BLaER1 treated with 17β-estradiol and CSF1 and Interleukin-3, amounts not matched to agents 10 nM and 100 nM (cell line): ENCODE data around the gene TMEM129.

Source experiments
- H3K27ac ChIP-seq, 11 experiments: shearing (Covaris generic); formaldehyde crosslinking; 2 replicates each; pipeline ENCODE4 v1.8.1; 2022
- H3K27me3 ChIP-seq, 11 experiments: shearing (Covaris generic); formaldehyde crosslinking; 2 replicates each; pipeline ENCODE4 v1.8.1; 2022
- H3K36me3 ChIP-seq, 11 experiments: shearing (Covaris generic); formaldehyde crosslinking; 2 replicates each; pipeline ENCODE4 v1.8.1; 2022
- H3K4me1 ChIP-seq, 10 experiments: shearing (Covaris generic); formaldehyde crosslinking; 2 replicates each; pipeline ENCODE4 v1.8.1; 2022
- H3K4me2 ChIP-seq, 11 experiments: shearing (Covaris generic); formaldehyde crosslinking; 2 replicates each; pipeline ENCODE4 v1.8.1; 2022
- H3K4me3 ChIP-seq, 10 experiments: shearing (Covaris generic); formaldehyde crosslinking; 2 replicates each; pipeline ENCODE4 v1.8.1; 2022
- H3K9ac ChIP-seq, 11 experiments: shearing (Covaris generic); formaldehyde crosslinking; 2 replicates each; pipeline ENCODE4 v1.8.1; 2022
- H3K9me3 ChIP-seq, 11 experiments: shearing (Covaris generic); formaldehyde crosslinking; replicated peaks in 1 of 11; 2 replicates each; pipeline ENCODE4 v1.8.1; 2022
- H4K20me1 ChIP-seq, 11 experiments: shearing (Covaris generic); formaldehyde crosslinking; 2 replicates each; pipeline ENCODE4 v1.8.1; 2022
- Cebpa-rat ChIP-seq, 11 experiments: shearing (Covaris generic); IDR thresholded peaks; 2 replicates each; pipeline ENCODE4 v1.8.1; 2022

Gene TMEM129, protein sequence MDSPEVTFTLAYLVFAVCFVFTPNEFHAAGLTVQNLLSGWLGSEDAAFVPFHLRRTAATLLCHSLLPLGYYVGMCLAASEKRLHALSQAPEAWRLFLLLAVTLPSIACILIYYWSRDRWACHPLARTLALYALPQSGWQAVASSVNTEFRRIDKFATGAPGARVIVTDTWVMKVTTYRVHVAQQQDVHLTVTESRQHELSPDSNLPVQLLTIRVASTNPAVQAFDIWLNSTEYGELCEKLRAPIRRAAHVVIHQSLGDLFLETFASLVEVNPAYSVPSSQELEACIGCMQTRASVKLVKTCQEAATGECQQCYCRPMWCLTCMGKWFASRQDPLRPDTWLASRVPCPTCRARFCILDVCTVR

DNA sequence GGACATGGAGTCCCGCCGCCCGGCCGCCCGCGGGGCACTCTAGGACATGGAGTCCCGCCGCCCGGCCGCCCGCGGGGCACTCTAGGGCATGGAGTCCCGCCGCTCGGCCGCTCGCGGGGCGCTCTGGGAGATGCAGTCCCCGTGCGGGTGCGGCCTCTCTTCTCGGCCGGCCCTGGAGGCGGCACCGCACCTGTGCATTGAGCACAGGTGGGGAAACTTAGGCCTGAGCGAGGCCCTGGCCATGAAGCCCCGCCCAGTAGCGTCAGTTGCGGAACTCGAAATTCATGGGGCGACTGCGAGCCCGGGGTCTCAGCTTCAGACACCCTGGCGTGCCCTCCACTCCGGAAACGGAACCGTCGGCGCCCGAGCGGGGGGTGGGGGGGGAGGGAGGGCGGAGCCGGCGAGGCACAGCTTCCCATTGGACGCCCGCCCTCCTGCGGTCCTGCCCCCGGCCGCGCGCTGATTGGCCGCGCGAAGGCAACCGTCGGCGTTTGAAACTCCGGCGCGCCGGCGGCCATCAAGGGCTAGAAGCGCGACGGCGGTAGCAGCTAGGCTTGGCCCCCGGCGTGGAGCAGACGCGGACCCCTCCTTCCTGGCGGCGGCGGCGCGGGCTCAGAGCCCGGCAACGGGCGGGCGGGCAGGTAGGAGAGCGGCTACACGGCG is at the start of gene TMEM129, which contains the start of gene TACC3:
Gene TMEM129 (minus strand): TSS at position 321 of the 663 bp plus-strand sequence. CDS start 486 bp downstream, outside the sequence.
Gene TACC3 (plus strand): TSS at position 519 of the 663 bp plus-strand sequence. CDS start 1,901 bp downstream, outside the sequence.
- no peak for TF ChIP-seq Cebpa-rat (IDR thresholded peaks at IDR 0.05)
- H3K9ac ChIP-seq, result peak within 1 kb of the TSS; percentile 86 to 100 (median 99)
- peaks cover 75 to 87% (median 83%) of the 10 kb centered on the region in 10 experiments for H3K4me1 ChIP-seq
- H3K9me3 ChIP-seq, result no peaks in the 10 kb centered on the region
- peaks cover 15 to 55% (median 45%) of the 10 kb centered on the region in 11 experiments; a peak in 21 of 22 replicates for H3K36me3 ChIP-seq
- peak within 1 kb of the TSS; percentile 87 to 100 (median 100) for H3K27ac ChIP-seq
- no peaks in the 10 kb centered on the region for H3K27me3 ChIP-seq
- peak within 1 kb of the TSS; percentile 66 to 90 (median 85) for H3K4me3 ChIP-seq
- peaks cover 27 to 85% (median 71%) of the 10 kb centered on the region in 11 experiments for H4K20me1 ChIP-seq
- peak within 1 kb of the TSS; percentile 98 to 100 (median 100) for H3K4me2 ChIP-seq

DNA sequence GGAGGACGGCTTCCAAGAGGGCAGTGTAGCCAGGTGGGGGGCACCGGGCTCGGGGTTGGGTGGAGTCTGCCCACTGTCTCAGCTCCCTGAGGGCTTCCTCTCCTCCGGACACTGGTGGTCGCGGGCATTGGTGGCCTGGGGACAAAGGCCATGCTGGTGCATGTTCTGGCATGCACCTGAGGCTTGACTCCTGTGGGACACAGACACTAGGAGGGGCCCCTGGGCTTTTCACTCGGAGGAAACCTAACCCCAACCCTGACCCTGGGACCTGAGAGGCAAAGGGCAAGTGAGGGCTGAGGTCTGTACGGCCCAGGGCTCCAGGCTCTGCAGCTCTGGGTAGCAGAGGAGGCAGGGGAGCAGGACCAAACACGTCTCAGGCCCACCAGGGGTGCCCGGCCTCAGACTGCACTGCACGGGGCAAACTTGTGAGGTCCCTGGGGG is 49.7 kb upstream of the TMEM129 start:
- Histone ChIP-seq H3K4me2 (peak overlapping the region; percentile 69 to 92 (median 84); a peak in 21 of 22 replicates), H3K9me3 (no peaks in the 10 kb centered on the region), H4K20me1 (peaks cover 0 to 57% (median 19%) of the 10 kb centered on the region in 11 experiments; a peak in 15 of 22 replicates), H3K9ac (peak overlapping the region in 3 of 11 experiments; percentile 32 to 49 (median 41); a peak in 1 of 22 replicates), H3K4me3 (no peak overlapping the region), H3K27ac (no peak overlapping the region), H3K4me1 (peaks cover 42 to 90% (median 88%) of the 10 kb centered on the region in 10 experiments), H3K27me3 (peaks cover 24 to 56% (median 43%) of the 10 kb centered on the region in 11 experiments; a peak in 20 of 22 replicates), H3K36me3 (no peaks in the 10 kb centered on the region)
- no peak for TF ChIP-seq Cebpa-rat (IDR thresholded peaks at IDR 0.05)

DNA sequence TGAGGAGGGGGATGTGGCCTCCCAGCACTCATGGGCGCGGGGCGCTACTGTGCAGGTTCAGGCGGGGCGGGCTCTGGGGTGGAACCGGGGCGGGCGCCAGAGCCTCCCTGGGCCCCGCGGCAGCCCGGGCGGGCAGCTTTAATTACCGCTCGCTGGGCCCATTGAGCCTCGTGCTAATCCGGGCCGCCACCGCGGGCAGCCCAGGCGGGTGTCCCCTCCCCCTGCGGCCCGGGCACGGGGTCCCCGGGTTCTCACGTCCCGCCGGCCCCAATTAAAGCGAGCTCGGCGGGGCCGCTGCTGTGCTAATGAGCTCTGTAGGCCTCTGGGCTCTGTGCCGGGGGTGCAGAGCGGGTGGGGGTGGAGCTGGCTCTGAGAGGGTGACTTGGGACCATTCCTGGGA is 49.1 kb upstream of the TMEM129 start:
- H3K4me2 ChIP-seq, result peak overlapping the region in 9 of 11 experiments; percentile 78 to 92 (median 84); a peak in 16 of 22 replicates
- peaks cover 26 to 62% (median 48%) of the 10 kb centered on the region in 11 experiments; a peak in 20 of 22 replicates for H3K27me3 ChIP-seq
- no peak overlapping the region for H3K9ac ChIP-seq
- H3K27ac ChIP-seq, result no peak overlapping the region
- peaks cover 0 to 58% (median 22%) of the 10 kb centered on the region in 11 experiments; a peak in 15 of 22 replicates for H4K20me1 ChIP-seq
- no peaks in the 10 kb centered on the region for H3K36me3 ChIP-seq
- no peak overlapping the region for H3K4me3 ChIP-seq
- peaks cover 37 to 90% (median 82%) of the 10 kb centered on the region in 10 experiments for H3K4me1 ChIP-seq
- TF ChIP-seq Cebpa-rat (IDR thresholded peaks at IDR 0.05), result no peak
- H3K9me3 ChIP-seq, result no peaks in the 10 kb centered on the region

DNA sequence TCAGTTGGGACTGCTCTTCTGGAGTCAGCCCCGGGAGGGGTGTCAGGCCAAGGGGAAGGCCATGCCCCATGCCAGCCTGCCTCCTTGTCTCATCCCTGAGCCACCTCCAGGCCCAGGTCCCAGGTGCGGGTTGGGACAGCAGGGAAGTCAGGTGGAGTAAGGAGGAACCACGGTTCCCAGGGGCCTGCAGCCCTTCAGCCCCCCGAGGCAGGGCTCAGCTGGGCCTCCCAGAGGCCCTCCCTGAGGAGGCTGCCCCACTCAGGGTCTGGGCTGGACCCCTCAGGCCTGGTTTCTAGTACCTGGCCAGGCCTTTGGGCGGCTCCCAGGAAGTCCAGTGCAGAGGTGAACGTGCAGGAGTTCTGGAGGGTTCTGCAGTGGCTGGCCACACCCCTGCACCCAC is 48.6 kb upstream of the TMEM129 start:
- H3K9ac ChIP-seq, result 0 out of 22 replicates have a peak overlapping the region, but pooled peaks of 2 of the 11 experiments have one; percentile 21 to 31
- H3K4me3 ChIP-seq, result no peak overlapping the region
- H3K27ac ChIP-seq, result no peak overlapping the region
- TF ChIP-seq Cebpa-rat (IDR thresholded peaks at IDR 0.05), result no peak
- no peaks in the 10 kb centered on the region for H3K36me3 ChIP-seq
- H4K20me1 ChIP-seq, result peaks cover 0 to 63% (median 22%) of the 10 kb centered on the region in 11 experiments; a peak in 15 of 22 replicates
- H3K4me1 ChIP-seq, result peaks cover 36 to 87% (median 77%) of the 10 kb centered on the region in 10 experiments
- H3K27me3 ChIP-seq, result peaks cover 30 to 67% (median 54%) of the 10 kb centered on the region in 11 experiments; a peak in 20 of 22 replicates
- peak overlapping the region in 9 of 11 experiments; percentile 78 to 92 (median 84); a peak in 17 of 22 replicates for H3K4me2 ChIP-seq
- no peaks in the 10 kb centered on the region for H3K9me3 ChIP-seq

DNA sequence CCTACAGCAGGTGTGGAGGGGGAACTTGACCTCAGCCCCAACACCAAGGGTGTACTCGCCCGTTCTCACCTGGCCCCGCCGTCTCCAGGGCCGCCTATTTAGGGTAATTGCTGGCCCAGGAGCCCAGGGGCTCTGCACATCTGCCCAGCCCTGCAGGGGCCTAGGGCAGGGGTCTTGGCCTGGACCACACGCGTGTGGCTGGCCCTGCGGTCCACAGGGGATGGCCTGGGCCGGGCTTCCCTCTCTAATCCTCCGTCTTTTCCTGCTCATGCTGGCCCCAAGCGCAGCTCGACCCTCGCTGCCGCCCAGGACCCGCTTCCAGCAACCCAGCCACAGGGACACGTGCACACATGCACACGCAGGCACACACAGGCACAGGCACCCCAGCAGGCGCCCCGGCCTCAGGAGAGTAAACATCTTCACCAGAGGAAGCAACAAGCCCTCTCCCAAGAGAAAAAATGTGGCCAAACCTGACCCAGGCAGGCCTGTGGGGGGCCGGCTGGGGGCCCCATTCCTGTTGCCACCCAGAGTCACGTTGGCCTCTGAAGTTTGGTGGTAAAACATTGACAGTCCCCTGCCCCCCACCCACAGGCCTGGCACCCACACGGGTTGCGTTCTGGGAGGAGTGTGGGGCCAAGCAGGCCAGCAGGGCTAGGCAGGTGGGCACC is 47.4 kb upstream of the TMEM129 start:
- peaks cover 0 to 69% (median 22%) of the 10 kb centered on the region in 11 experiments; a peak in 15 of 22 replicates for H4K20me1 ChIP-seq
- H3K4me1 ChIP-seq, result peaks cover 40 to 81% (median 70%) of the 10 kb centered on the region in 10 experiments
- H3K36me3 ChIP-seq, result no peaks in the 10 kb centered on the region
- peak overlapping the region; percentile 3 to 92 (median 84); a peak in 19 of 22 replicates for H3K4me2 ChIP-seq
- H3K4me3 ChIP-seq, result peak overlapping the region in 3 of 10 experiments; percentile 1 to 31 (median 3); a peak in 1 of 20 replicates
- TF ChIP-seq Cebpa-rat (IDR thresholded peaks at IDR 0.05), result no peak
- H3K9me3 ChIP-seq, result no peaks in the 10 kb centered on the region
- peaks cover 41 to 79% (median 66%) of the 10 kb centered on the region in 11 experiments; a peak in 21 of 22 replicates for H3K27me3 ChIP-seq
- H3K9ac ChIP-seq, result peak overlapping the region in 4 of 11 experiments; percentile 21 to 31 (median 24); a peak in 6 of 22 replicates
- no peak overlapping the region for H3K27ac ChIP-seq

DNA sequence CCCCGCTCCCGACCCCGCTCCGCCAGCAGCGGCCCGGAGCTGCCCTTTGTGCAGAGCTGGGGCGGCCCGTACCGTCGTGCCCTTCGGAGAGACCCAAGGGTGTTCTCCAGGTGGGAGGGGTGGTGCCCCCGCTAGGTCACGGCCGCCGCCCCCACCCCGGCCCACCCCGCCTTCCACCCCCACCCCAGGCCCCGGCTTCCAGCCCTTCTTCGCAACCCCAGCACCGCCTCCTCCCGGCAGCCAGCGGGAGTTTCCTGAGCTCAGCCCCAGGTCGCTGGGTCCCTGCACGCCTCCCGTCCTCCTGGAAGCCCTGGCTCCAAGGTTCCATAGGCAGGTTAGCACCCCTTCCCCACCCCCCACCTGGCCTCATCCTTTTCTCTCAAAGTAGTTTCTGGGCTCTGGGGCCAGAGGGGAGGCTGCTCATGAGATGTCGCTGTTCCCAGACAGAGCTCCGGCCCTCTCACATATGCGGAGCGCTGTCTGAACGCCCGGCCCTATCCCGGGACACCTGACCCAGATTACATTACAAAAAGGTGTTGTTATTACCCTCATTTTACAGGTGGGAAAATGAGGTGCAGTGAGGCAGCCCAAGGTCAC is 46.7 kb upstream of the TMEM129 start:
- Histone ChIP-seq H3K4me2 (peak overlapping the region; percentile 55 to 92 (median 84)), H3K27ac (no peak overlapping the region), H3K9me3 (no peaks in the 10 kb centered on the region), H4K20me1 (peaks cover 0 to 69% (median 22%) of the 10 kb centered on the region in 11 experiments; a peak in 15 of 22 replicates), H3K4me3 (peak overlapping the region; percentile 41 to 70 (median 53); a peak in 14 of 20 replicates), H3K4me1 (peaks cover 35 to 74% (median 64%) of the 10 kb centered on the region in 10 experiments), H3K9ac (peak overlapping the region in 4 of 11 experiments; percentile 21 to 62 (median 46); a peak in 5 of 22 replicates), H3K27me3 (peaks cover 46 to 85% (median 72%) of the 10 kb centered on the region in 11 experiments; a peak in 21 of 22 replicates), H3K36me3 (no peaks in the 10 kb centered on the region)
- TF ChIP-seq Cebpa-rat (IDR thresholded peaks at IDR 0.05), result no peak

DNA sequence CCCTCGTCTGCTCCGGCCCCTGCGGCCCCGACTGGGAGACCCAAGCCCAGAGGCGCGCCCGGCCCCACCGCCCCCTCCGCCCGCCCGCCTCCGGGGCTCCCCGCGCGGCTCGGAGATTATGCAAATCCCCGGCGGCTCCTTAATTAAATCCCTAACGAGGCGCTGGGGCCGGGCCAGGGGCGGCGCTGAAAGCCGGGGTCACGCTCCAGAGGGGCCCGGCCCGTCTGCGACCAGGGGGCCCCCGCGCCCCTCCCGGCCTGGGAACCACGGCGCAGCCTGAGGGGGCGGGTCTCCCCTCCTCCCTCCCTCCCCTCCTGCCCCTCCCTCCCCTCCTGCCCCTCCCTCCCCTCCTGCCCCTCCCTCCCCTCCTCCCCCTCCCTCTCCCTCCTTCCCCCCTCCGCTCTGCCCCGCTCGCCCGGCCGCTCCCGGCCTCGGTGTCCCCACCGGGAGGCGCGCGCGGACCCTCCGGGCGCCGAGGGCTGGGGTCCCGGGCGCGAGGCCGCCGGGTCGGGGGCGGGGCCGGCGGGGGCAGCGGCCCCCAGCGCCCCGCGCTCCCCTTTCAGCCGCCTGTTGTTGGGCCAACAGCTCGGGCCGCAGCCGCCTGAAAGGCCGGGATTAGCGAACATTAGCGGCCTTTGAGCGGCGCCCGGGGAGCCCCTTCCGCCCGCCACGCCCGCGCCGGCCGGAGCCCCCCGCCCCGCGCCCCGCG is 46.1 kb upstream of the TMEM129 start:
- H3K4me1 ChIP-seq, result peaks cover 28 to 68% (median 58%) of the 10 kb centered on the region in 10 experiments

More for the DNA sequence above, 46.1 kb upstream of the TMEM129 start:
- Histone ChIP-seq H3K27ac (no peak overlapping the region), H3K4me3 (peak overlapping the region; percentile 41 to 70 (median 53); a peak in 15 of 20 replicates), H3K36me3 (no peaks in the 10 kb centered on the region), H3K9me3 (no peaks in the 10 kb centered on the region), H3K9ac (peak overlapping the region in 7 of 11 experiments; percentile 52 to 62 (median 59); a peak in 8 of 22 replicates), H3K4me2 (peak overlapping the region; percentile 55 to 84 (median 69); a peak in 18 of 22 replicates), H3K27me3 (peaks cover 53 to 91% (median 75%) of the 10 kb centered on the region in 11 experiments; a peak in 21 of 22 replicates), H4K20me1 (peaks cover 0 to 69% (median 22%) of the 10 kb centered on the region in 11 experiments; a peak in 15 of 22 replicates)
- no peak for TF ChIP-seq Cebpa-rat (IDR thresholded peaks at IDR 0.05)
